HG03025 (cell line): ENCODE data around the gene LIPF.
"Not testable (repeated sequence)": the region's sequence is repeated elsewhere in the genome, so short reads cannot be mapped to it uniquely, and the experiment has no call there.

Experiments
- ATAC-seq: cut with Tn5 transposase; IDR thresholded peaks from one replicate; pipeline ENCODE4 v1.9.1; 2021; ENCODE audit warnings: mild to moderate bottlenecking, moderate library complexity; ENCODE audit not compliant: unreplicated experiment, low FRiP score

Gene LIPF

DNA sequence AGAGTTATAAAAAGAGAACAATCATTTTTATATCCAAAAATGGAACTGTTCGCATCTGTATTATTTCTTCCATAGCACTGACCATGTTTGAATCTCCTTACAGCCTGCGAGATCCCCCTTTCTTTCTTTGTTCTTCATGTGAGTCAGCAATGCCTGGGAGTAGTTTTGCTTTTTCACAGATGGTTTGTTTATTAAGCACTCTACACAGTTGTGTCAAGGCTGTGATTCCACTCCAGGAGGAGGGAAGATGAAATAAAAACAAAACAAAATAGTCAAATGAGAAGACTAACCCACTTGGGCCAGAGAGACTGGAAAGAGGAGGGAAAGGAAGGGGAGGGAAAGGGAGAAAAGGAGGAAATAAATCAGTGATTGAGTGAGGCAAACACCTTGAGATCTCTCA lies 7.8 kb downstream of the LIPF start:
- no peak for ATAC-seq

DNA sequence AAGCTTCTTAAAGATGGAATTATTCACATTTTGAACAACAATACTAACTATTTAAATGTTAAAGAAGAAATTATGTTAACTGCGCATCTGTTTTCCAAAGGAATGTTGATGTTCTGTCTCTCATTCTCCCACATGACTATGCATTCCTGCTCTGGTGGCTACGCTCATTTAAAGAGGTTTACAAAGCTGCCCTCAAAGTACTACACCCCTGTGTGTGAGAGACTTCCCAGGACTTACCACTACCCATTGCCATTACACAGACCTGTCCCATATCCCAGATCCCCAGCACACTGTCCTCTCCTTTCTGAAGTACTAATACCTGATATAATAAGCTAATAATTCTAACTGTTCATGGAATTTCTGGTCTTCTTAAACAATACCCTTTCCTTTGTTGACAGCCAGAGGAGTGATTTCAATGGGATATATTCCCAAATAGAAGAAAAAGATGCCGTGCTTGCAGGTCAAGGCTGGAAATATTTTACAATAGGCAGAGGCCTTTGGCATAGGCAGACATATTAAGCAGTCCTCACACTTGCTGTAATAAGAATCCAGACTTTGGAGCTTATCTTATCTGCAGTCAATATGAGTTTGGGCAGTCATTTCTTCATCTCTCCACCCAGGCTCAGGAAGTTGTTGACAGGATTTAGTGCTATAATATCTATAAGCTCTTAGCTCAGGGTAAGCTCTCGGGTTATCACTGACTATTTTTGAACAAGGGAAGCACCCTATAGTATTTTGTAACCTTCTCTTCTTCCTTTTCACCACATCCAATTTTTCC lies 12.2 kb downstream of the LIPF start:
- ATAC-seq = no peak

DNA sequence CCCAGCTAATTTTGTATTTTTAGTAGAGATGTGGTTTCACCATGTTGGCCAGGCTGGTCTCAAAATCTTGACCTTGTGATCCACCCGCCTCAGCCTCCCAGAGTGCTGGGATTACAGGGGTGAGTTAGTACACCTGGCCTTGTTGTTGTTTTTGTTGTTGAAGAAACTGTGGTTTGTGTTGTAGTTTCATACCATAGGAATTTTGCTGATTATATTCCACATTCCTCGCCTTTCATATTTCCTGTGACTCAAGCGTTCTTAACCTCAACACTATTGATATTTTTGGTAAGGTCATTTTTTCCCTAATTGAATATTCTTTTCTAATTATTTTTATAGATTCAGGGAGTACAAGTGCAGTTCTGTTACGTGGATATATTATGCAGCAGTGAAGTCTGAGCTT lies 16.7 kb downstream of the LIPF start:
- ATAC-seq = no peak

DNA sequence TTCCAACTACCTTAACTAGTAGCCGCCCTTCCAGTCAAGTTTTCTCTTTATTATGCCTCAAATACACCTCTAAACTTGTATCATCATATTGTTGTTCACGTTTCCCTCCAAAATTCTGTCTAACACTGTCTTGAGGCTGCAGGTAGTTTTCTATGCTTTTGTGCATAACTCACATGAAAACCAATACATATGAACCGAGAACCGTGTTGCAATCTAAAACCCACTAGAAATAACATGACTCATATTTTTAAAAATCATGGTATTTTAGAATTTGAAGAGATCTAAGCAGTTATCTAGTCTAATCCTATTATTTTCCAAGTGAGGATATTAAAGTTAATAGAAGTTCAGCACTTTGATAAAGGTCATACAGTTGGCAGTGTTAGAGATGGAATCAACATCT lies 18.2 kb downstream of the LIPF start:
- ATAC-seq = no peak

DNA sequence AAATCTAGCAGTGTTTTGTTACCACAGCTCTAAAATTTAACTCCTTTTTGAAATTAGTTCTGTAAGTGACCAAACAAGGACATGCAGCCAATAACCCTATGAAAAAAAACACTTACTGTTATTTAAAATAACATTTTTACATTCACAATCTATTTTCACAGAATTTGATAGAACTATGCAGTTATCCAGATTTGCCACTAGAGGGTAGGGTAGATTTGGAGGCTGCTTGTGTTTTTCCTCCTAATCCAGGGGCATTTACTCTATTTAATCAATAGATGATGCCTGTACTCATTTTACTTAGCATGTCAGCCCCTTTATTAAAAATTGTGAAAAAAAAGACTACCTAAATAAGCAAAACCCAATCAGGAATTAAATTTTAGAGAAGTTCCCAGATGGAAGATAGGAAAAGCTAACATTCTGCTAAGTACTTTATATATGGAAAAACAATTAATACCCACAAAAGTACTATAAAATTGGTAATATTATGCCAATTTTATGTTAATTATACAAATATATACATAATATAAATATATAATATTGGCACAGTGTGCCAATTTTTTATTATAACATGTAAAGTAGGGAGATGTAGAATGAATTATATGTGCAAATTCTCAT lies 23.7 kb downstream of the LIPF start:
- no peak for ATAC-seq

DNA sequence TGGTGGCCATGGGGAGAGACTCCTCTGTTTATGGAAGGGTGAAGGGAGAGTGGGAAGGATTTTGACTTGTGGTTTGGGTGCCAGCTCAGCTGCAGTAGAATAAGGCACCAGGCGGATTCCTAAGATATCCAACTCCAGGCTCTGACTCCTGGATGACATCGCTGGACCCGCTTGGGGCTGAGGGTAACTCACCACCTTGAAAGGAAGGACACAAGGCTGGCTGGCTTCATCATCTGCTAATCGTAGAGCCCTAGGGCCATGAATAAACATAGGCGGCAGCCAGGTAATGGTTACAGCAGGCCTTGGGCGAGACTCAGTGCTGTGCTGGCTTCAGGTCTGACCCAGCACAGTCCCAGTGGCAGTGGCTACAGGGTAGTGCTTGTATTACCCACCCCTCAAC lies 25.1 kb downstream of the LIPF start:
- ATAC-seq = no peak

DNA sequence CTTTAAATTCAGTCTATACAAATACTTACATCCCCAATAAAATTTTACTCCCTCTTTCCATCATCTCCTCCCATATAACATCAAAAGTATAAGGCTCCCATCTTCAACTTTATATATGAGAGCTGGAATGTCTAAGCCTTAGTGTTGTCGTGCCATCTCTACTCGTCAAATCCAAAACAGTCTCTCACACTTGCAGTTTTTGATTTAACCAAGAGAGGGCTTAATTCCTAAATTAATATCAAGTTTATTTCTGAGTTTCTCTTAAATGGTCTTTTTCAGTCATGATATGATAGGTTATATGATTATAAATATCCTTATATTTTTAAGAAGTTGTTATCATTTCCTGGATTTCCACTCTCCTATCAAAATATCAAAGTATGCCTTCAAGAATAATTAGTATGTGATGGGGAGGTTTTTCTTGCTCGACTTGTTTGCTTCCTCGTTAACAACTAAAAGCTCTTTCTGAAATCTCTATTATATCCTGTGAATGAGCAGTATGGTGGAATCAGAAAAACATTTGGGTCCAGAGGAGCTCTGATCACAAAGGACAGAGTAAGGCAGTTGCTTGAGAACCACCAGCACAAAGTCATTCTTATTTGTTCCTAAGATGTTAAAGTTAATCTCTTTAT lies 29.3 kb downstream of the LIPF start:
- ATAC-seq = no peak

DNA sequence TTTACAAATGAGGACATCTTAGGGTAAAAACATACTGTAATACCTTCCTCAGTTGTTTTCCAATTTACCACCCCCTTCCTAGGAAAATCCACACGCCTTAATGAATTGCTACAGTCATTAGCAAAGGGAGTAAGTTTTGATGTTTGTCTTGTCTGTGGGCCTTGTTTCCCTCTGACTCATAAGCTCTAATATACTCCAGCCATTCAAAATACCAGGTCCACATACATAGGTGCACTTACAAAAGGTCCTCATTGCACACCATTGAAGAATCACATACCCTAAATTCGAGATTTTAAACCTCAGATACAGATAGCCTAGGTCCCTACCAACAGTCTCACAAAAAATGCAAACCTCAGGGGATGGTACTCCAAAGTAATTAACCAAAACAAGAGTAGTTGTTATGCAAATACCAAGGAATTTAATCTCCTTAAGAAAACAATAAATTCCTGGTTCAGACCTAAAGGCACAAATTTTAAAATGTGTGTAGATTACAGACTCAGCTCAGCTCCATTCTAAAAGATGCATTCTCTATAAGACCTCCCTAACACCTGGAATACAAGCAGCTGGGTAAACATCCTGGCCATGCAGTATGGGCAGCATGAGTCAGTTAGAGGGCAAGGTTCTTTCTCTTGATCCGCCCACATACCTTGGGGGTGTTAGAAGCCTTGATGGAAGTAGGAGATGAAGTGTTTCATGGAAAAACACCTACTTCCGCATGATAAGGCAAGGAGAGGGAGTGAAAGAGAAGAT lies 38.8 kb downstream of the LIPF start:
- ATAC-seq = no peak

DNA sequence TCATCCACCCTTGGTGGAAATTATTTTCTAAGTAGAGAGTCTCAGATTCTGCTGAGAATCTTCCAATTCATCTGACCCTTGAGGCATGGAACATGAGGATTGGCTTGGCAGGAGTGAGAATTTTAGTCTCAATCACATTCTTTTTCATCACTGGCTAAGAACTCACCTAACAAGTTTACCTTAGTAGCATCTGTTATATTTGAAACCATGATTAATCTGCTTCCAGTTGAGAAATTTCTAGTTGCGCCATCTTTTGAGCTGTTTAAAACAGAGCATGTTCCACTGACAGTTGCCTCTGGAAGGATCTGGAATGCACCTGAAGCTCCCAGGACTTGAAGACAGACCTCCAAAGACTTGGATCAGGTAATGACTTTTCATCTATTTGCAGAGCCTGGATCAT lies 41.7 kb downstream of the LIPF start, which contains the start of gene LIPK:
LIPK (plus strand) TSS at position 292 of the 400 bp plus-strand sequence. CDS start 18,295 bp downstream, outside the sequence.
- no peak for ATAC-seq

DNA sequence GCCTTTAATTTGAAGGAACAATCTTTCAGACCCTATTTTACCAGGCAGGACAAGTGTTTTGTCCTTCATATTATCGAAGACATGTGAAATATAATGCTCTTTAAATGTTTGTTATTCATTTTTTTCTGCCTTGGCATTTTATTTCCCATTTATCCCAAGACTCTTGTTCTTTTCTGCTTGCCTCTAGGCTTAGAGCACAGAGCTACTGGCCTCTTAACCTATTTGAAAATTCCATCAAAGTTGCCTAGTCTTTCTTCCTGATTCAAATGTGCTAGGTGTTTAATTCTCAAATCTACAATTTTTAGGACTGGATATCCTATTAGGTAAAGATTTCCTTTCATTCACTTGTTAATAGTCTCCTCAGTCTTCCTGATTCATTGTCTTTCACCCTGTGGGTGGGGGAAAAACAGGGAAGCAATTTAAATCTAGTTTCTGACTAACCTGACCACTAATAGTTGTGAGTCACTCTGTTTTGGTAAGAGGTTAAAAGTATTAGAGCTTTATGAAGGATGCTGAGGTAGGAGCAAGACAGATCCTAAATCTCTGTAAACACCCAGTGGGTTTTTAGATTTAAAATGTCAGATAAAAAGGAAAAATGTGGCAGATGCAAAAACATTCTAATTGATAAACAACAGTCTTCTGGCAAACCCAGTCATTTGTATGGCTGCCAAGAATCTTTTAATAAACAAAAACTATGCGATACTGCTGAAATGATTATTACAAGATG lies 43.4 kb downstream of the LIPF start:
- no peak for ATAC-seq

DNA sequence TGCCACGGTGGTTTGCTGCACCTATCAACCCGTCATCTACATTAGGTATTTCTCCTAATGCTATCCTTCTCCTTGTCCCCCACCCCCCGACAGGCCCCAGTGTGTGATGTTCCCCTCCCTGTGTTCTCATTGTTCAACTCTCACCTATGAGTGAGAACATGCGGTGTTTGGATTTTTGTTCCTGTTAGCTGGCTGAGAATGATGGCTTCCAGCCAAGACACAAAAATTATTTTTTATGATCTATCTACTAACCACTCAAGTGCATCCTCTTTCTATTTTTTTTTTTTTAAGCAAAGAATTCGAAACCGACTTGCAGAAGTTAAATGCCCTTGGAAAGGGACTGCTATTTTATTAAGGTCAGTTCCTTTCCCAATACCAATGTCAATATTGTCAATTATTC lies 45.1 kb downstream of the LIPF start:
- not testable (repeated sequence) for ATAC-seq

DNA sequence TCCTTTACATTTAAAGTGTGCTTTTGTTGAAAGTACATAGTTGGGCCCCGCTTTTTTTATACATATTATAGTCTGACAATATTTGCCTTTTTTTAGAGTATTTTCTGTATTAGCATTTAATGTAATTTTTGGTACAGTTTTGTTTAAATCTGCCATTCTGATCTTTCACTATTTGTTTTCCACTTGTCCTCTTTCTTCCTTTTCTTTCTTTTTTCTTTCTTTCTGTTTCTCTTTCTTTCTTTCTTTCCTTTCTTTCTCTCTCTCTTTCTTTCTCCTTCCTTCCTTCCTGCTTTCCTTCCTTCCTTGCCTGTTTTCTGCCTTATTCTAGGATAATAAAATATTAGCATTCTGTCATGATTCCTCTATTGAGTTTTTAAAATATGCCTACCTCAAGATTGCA lies 51.3 kb downstream of the LIPF start:
- no peak for ATAC-seq

DNA sequence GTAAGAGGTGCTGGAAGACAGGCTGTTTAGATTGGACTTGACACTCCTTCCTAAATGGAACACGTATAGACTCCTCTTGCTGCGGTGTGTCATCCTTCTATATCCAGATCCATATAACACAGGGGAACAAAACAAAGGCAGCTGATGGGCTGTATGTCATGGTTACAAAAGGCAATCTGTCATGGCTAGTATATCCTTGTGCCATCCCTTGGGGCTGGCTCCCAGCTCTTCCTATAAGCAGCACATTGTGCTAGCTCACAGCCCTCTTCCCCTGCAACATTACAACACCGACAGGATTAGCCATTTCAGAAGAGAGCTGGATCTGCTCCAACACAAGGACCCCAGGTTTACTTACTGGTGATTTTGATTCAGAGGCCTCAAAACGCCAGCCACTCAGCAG lies 57.1 kb downstream of the LIPF start:
- ATAC-seq = no peak

DNA sequence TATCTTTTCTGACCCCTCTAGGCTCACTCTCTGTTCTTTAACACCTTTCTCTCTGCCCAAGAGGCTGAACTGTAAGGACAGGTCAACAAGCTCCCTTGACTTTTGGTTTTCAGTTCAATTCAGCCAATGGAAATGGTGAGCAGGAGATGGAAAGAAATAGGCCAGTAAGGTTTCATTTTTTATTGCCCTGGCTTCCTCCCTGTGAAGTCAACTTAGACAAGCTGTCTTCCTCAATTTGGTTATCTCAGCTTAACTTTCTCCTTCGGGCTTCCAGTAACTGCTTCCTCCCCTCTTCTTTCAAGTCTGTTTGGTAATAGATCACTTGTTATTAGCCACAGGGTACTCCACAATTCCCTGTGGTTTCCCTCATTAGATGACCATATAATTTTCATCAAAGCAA lies 61.6 kb downstream of the LIPF start:
- ATAC-seq = no peak

DNA sequence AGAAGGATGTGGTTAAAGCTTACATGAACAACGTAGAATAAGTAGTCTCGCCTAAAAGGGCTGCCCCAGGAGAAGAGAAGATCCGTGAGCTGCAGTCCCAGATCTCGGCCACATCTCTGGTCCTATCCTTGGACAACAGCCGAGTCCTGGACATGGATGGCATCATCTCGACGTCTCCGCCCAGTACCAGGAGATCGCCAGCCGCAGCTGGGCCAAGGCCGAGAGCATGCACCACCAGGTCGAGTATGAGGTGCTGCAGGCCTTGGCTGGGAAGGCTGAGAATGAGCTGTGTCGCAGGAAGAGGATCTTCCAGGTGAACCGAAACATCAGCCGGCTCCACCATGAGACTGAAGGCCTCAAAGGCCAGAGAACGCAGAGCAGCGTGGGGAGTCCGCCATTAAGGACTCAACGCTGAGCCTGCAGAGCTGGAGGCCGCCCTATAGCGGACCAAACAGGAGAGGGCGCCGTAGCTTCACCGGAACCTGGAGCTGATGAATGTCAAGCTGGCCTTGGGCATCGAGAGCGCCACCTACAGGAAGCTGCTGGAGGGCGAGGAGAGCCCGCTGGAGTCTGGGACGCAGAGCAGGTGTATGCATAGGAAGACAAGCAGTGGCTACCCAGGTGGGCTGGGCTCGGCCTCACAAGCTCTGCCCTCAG lies 64.0 kb downstream of the LIPF start:
- ATAC-seq = no peak
